GM19324 (cell line): Measurements from ENCODE around the gene WDR73.
A peak's percentile ranks its signal among the peaks of the same experiment; 100 is the strongest.

ENCODE experiments used
- ATAC-seq: cut with Tn5 transposase; IDR thresholded peaks from one replicate; pipeline ENCODE4 v1.9.1; 2021; ENCODE audit warnings: mild to moderate bottlenecking, moderate library complexity; ENCODE audit not compliant: unreplicated experiment, low FRiP score

Gene WDR73

DNA sequence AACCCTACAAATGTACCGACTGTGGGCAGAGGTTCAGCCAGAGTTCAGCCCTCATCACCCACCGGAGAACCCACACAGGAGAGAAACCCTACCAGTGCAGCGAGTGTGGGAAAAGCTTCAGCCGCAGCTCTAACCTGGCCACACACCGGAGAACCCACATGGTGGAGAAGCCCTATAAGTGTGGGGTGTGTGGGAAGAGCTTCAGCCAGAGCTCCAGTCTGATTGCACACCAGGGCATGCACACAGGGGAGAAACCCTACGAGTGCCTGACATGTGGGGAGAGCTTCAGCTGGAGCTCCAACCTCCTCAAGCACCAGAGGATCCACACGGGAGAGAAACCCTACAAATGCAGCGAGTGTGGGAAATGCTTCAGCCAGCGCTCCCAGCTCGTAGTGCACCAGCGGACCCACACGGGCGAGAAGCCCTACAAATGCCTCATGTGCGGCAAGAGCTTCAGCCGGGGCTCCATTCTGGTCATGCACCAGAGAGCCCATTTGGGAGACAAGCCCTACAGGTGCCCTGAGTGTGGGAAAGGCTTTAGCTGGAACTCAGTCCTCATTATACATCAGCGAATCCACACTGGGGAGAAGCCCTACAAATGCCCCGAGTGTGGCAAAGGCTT lies 32.6 kb downstream of the WDR73 start:
- ATAC-seq: no peak

DNA sequence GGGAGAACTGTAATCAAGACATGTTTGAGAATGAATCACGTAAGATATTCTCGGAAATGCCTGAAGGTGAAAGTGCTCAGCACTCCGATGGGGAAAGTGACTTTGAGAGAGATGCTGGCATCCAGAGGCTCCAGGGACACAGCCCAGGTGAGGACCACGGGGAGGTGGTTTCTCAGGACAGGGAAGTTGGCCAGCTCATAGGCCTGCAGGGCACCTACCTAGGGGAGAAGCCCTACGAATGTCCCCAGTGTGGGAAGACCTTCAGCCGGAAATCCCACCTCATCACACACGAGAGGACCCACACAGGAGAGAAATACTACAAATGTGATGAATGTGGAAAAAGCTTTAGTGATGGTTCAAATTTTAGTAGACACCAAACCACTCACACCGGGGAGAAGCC lies 33.5 kb downstream of the WDR73 start:
- ATAC-seq: no peak

GRCh38 chr15:84616235-84616634 lies 37.8 kb downstream of the WDR73 start:
- no peak for ATAC-seq

DNA sequence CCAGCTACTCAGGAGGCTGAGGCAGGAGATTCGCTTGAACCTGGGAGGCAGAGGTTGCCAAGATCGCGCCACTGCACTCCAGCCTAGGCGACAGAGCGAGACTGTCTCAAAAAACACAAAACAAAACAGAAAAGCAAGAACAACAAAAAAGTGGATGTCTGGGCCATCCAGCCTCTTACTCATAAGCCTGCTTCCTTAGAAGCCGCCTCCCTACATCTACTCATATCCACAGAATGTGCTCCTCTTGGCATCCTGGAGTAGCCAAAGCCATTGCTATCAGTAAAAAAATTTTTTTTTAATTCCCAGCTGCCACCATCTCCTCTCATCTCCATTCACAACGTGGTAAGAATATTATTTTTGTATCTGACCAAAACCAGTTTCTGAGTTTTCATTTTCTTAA lies 42.5 kb downstream of the WDR73 start:
- no peak for ATAC-seq

DNA sequence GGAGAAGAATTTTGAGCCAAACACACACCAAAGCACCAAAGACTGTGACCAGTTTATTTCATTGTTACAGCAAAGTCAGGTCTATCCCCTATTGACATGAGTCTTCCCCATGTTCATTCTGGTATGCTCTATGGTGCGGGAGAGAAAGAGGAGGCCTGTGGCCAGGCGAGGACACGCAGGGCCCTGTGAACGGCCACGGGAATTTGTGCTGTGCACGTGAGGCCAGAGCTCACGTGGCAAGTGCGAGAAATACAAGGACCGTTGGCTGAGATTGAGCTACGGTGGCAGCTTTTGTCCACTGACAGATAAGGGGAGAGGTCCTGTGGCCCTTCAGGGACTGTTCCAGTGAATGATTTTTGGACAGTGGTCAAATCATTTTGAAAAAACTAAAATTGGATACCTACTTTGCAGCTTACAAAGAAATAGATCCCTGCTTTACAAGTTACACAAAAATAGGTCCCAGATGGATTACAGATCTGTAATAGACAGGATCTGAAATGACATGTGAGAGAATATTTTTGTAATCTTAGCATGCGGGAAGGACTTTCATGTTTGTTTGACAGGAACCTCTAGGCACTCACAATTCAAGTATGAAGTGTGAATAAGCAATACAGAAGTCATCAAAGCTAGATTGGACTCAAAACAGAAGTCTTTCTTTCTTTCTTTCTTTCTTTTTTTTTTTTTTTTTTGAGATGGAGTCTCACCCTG lies 44.1 kb downstream of the WDR73 start:
- ATAC-seq: no peak

- no peak for ATAC-seq
These were observed 45.3 kb downstream of the WDR73 start for GRCh38 chr15:84608707-84609284.

DNA sequence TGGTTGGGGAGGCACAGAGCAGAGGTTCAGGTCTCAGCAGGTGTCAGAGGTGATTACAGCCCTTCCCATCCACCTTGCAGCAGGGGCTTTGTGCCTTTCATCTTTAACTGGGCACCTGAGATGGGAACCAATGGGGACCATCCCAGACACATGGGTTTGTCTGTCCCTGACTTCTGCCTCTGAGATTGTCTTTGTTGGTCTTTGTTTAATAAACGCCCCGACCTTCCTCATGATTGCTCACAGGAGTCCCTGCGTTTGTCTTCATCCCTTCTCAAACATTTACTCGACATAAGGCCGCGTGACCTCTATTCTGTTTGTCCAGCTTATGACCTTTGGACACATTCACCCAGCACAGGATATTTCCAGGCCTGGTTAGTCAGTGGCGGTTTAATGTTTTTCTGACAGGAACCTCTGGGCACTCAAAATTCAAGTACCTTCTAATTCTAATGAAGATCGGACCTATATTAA lies 47.4 kb downstream of the WDR73 start:
- ATAC-seq: no peak

DNA sequence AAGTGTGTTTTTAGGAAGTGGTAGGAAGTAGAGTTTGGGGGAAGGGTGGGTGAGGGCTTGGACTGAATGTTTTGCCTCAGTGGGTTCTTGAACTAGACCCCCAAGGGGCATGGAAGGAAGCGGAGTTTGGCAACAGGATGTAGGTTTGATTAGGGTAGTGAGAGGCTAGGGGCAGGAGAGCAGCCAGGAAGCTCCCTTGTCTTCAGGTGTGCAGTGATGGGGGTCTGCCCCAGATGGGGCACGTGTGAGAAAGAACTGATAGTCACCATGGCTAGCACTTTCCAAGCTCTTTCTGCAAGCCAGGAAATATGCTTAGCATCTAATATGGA lies 48.6 kb downstream of the WDR73 start:
- no peak for ATAC-seq

GRCh38 chr15:84604826-84605553 lies 49.1 kb downstream of the WDR73 start:
- no peak for ATAC-seq

DNA sequence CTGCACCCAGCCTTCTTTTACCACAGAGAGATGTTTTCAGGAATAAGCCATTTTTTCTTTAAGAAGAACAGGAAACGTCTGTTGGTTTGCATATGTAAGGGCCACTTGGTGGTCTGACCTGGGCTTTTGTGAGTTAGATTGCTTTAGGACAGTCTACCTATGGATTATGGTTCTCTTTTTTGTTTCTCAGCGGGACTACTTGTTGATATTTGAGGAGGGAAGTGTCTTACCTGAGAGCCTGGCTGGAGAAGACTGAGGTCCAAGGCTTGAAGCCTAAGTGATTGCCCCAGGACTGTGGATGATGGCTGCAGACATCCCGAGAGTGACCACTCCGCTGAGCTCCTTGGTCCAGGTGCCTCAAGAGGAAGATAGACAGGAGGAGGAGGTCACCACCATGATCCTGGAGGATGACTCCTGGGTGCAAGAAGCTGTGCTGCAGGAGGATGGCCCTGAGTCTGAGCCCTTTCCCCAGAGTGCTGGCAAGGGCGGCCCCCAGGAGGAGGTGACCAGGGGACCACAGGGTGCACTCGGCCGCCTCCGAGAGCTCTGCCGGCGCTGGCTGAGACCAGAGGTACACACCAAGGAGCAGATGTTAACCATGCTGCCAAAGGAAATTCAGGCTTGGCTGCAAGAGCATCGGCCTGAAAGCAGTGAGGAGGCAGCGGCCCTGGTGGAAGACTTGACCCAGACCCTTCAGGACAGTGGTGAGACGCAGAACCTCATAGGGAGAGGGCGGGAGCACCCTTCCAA lies 50.3 kb downstream of the WDR73 start:
- no peak for ATAC-seq

GRCh38 chr15:84601555-84601838 lies 52.6 kb downstream of the WDR73 start:
- no peak for ATAC-seq

- peak; percentile 96 for ATAC-seq
These were observed 53.2 kb downstream of the WDR73 start, which contains the start of gene ZSCAN2 for GRCh38 chr15:84600687-84601554. ZSCAN2 (plus strand) TSS chr15:84601009; CDS start chr15:84603928, 2,919 bp downstream.

DNA sequence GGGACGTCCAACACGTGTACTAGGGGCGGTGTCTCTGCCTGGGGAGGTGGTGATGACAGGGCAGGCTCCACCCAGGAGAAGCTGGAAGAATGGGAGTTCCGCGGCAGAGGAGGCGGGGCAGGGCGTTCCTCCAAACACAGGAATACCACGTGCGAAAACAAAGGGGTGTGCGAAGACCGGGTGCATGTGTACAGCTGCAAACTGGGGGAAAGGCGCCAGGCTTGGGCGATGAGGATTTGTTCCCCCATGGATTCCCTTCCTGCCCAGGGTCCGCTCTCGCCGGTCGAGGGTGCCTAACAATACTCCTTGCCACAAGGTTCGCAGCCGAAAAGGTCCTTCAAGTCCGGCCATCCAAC lies 53.8 kb downstream of the WDR73 start:
- peak; percentile 17 for ATAC-seq

DNA sequence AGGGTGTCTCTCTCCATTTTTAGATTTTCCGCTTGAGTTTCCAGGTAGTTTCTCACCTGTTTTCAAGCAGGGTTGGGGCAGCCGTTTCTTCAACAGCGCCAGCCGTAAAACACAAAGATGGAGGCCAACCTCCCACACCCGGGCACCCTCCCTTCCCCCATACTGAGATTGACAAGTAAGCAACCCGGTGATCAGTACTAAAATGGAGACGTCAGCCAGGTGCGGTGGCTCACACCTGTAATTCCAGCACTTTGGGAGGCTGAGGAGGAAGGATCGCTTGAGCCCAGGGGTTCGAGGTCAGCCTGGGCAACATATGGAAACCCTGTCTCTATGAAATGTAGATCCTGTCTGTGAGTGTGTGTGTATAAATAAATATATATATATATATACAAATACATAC lies 54.2 kb downstream of the WDR73 start:
- no peak for ATAC-seq

GRCh38 chr15:84598993-84599392 lies 55.1 kb downstream of the WDR73 start:
- no peak for ATAC-seq

- no peak for ATAC-seq
These were observed 55.8 kb downstream of the WDR73 start for GRCh38 chr15:84598250-84598649.

DNA sequence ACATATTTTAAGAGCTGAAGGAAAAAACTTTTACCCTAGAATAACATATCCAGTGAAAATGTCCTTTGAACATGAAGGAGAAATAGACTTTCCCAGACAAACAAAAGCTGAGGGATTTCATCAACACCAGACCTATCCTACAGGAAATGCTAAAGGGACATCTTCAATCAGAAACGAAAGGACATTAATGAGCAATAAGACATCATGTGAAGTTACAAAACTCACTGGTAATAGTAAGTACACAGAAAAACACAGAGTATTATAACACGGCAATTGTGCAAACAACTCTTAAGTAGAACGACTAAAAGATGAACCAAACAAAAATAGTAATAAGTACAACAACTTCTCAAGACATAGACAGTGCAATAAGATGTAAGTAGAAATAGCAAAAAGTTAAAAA lies 56.8 kb downstream of the WDR73 start:
- ATAC-seq: no peak

DNA sequence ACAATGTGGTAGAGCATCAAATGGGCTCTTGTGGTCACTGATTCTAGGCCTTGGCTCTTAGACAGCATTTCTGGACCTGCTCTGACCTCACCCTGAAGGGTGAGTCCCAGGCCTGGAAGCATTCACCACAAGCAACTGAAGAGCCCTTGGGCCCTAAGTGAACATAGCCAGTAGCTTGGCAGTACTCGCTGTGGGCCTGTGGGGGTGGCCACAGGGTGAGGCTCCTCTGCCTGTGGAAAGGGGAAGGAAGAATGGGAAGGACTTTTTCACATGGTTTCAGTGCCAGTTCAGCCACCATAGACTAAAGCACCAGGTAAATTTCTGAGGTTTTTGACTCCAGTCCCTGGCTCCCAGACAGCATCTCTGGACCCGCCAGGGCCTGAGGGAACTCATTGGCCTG lies 58.4 kb downstream of the WDR73 start:
- no peak for ATAC-seq

GRCh38 chr15:84594617-84595290 lies 59.3 kb downstream of the WDR73 start:
- ATAC-seq: no peak
